GM18519 (cell line): ENCODE measurements around the gene ABTB2.

ENCODE experiments used
- ATAC-seq: cut with Tn5 transposase; IDR thresholded peaks from one replicate; pipeline ENCODE4 v1.9.1; 2021; ENCODE audit warnings: mild to moderate bottlenecking, moderate library complexity; ENCODE audit not compliant: unreplicated experiment, low FRiP score

Gene ABTB2

DNA sequence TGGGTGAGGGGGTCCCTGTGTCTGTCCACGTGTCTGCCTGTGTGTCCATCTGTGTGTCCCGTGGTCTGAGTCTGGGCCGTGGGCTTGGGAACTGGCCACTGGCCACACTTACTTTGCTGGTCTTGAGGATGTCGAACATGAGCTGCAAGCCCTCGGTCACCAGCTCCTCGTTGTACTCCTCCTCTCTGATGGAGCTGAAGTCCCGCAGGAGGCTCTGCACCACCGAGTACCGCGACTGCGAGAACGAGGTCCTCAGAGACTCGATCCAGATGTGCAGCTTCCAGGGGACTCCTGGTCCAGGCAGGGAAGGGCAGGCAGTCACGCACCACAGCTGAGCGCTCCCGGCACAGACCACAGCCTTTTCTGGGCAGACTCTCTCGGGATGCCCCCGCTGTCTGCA, 197.0 kb downstream of the ABTB2 start:
- no peak for ATAC-seq

DNA sequence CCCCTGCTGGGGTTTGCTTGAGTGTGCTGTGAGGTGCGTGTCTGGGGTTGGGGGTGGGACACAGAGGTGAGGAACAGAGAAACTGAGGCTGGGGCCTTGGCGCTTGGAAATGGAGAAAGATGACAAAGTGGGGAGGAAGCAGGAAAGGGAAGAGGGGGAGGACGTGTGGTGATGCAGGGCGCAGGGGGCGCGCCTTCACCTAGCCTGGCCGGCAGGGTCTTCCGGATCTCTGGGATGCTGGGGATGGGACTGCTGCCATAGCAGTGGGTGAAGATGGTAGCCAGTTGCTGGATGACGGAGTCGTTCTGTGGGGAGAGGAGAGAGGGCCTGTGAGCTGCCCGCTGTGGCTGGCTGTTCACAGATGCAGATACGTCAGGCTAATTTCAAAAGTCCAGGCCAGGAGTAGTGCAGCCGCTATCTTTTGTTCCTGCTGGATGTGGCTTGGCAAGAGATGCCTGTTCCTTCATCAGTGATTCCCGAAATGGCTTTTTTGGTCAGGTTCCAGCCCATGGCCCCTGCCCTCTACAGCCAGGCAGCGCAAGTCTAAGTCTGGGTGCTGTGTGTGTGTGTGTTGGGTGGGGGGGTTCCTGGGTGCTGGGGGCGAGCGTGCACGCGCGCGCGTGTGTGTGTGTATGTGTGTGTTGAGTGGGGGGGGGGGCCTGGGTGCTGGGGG, 197.6 kb downstream of the ABTB2 start:
- ATAC-seq: no peak

DNA sequence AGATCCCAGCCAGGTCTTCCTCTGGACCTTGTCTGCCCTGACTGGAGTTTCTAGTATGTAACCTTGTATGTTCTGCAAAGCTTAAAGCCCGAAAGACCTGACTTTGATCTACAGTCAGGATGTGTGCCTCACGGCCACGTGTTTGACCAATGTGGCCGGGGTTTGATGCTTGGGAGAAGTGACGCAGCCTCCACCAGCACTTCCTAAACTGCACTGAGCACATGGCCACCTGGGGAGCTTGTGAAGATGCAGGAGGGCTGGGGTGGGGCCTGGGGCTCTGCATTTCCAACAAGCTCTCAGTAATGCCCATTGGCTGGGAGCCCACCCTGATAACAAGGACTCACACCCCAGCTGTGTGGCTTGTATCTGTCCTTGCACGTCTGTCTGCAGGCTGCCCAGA, 199.1 kb downstream of the ABTB2 start:
- ATAC-seq: no peak

DNA sequence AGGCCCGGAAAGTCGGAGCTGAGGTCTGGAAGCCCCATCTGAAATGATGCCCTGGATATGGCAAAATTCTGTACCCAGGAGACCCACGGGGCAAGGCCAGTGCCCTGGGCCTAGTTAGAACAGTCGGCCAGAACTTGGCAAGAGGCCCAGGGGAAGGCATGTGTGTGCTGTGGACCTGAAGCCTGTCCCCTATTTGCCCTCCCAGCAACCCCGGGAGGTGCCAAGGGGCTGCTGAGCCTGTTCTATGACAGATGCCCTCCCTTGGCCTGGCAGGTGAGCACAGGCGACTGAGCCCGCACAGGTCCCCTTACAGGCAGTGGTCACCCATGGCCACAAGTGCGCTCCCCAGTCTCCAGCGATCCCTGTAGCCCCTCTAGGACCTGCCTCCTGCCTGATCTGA, 200.6 kb downstream of the ABTB2 start:
- ATAC-seq: no peak

DNA sequence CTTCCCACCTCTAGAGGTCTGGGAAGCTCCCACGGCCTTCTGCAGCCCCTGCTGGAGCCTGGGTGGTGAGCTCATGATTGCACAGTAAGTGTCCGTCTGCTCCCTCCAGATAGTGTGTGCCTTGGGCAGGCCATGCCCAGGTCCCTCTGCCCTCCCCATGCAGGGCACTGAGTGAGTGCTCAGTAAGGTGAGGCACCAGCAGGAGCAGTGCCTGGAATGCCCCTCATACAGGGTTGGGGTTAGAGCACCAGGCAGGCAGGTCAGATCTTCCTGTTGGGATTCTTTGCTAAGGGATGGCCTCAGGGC, 202.1 kb downstream of the ABTB2 start:
- no peak for ATAC-seq

DNA sequence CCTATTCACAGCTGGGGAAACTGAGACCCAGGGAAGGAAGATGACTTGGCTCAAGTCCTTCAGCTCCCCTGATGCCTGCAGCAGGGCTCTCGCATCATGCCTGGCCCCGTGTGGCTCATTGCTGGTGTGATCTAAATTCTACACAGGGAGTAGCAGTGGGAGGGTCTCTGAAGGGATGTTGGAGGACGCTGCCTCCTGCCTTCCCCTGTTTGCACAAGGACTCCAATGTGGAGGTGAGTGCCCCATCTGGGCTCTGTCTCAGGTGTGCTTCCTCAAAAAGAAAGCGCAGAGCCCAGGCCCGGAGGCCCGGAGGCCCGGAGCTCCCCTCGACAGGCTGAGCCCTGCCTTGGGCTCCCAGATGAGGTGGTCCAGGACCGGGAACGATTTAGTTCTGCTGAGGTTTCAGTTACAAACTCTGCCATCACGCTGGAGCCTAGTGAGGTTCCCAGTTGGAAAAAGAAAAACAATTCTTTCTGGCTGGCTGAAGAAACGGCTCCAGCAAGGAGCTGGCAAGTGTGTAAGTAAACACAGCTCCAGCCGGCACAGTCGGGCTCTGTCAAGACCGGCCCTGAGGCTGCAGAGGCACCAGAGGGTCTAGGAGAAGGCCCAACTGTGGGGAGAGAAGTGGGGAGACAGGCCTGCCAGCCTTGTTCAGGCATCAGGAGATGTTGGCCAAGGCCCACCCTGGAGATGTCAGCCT, 202.6 kb downstream of the ABTB2 start:
- ATAC-seq: no peak

DNA sequence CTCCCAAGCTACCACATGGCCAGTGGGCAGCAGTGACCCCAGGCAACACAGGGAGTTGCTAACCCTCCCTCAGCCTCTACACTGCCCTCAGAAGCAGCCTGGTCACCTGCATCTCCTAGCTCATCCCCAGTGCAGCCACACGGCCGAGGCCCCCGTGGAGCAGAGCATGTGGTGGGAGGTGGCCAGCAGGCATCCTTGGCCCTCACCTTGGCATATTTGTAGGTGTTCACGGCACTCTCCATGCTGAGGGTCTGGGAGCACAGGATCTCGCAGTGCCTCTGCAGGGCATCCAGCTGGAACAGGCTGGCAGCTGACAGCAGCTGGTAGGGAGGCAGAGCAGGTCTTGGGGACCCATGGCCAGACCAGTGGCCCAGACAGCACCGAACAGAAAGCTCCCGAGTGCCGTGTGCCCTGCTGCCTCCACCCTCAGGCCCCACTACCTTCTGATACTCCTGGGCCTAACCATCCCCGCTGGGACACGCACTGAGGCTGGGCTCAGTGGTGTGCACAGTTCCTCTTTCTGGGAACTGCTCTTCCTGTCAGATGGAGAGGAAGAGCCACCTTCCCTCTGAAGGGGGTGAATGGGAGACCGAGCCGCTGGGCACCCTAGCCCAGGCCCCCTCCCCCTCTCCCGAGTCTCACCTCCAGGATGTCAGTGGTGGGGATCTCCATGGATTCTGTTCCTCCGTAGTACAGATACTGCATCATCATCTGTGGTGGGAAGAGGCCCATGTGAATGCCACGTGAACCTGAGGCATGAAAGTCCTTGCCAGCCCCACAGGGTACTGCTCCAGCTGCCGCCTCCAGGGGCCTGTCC, 203.5 kb downstream of the ABTB2 start:
- no peak for ATAC-seq

DNA sequence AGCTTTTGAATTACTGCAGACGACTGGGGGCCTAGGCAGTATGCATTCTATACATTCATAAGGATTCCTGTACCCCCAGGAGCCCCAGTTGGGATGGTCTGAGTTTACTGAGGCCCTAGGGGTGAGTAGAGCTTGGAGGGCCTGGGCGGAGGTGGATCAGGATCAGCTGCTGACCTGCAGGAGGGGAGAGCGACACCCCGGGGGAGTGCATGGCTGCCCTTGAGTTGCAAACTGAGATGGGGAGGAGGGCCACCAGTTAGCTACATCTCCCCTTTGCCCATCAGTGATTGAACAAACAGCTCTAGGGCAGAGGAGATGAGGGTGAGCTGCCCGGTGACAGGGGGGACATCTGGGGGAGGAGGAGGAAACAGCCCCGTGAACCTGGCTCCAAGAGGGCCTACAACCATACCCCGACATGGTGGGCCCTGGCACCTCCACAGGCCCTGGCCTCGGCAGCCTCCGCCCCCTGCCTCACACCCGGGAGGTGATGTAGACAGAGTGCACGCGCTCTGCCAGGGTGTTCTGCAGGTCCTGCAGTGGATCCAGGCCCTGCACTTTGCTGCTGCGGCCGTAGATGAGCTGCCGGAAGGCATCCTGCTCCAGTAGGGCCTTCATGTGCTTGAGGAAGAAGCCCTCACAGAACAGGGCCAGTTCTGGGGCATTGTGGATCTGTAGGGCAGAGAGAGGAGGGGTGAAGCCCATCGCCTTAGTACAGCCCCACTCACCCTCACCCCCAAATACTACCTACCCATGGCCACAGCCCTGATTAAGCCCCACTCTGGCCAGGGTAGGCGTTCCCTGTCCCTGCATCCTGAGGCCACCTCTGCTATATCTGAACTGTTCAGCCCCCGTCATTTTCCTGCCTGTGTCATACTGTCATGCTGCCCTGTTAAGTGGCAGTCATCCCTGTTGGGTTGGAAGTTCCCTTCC, 205.6 kb downstream of the ABTB2 start:
- no peak for ATAC-seq

DNA sequence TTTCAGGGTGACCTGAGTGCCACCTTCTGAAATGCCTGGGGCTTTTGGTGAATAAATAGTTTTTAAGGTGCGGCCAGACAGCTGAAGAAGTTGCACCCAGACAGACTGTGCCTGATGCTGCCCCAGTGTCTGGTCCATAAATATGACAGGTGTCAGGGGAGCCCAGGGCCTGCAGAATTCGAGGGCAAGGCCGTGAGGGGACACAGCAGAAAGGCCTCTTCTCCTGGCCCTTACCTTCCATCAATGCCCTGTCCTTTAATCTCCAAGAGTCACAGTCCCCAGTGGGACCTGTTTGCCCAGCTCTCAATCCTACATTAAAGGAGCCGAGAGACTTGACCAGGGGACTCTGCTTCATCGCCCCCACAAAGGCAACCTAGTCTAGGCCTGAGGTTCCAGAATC, 206.6 kb downstream of the ABTB2 start:
- ATAC-seq: no peak

DNA sequence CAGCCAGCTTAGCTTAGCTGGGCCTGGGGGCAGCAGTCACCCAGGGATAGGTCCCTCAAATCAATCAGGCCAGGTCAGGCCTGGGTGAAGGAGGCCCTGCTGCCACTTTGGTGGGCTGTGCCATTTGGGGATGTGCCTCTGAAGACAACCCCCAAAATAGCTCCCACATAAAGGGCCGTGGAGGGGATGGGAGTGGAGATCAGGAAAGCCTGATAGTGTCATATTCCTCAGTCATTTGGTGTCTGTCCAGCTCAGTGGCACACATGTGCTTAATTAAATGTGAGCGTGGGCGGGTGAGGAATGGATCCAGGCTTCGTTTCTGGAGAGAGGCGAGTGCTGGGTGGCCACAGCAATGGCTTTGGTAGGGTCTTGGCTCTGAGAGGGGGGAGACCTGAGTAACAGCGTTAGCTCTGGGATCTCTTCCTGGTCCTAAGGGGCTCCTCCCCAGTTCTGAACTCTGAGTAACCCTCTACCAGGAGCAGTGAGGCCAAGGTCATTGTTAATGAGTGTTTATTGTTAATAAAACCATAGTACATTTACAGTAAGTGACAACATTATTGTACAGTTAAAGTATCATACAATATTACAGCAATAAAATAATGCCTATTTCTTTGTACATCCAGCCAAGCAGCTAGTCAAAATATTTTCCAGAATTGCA, 207.2 kb downstream of the ABTB2 start:
- ATAC-seq: no peak

DNA sequence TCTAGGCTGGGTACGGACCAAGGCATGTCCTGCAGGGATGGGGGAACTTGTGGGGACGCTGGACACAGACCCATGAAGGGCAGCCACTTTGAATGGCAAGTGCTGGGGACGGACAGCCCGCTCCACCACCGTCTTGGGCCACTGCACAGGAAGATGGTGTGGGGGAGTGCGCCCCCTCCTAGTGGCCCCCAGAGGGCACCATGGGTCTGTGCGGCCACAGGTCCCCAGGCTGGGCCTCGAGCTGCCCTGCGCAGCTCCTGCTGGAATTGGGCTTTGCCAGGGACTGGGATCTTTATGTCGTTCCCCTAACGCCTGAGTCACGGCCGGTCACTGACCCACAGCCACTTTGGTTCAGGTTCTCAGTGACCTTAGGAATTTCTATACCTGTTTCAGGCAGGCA, 208.0 kb downstream of the ABTB2 start:
- no peak for ATAC-seq

DNA sequence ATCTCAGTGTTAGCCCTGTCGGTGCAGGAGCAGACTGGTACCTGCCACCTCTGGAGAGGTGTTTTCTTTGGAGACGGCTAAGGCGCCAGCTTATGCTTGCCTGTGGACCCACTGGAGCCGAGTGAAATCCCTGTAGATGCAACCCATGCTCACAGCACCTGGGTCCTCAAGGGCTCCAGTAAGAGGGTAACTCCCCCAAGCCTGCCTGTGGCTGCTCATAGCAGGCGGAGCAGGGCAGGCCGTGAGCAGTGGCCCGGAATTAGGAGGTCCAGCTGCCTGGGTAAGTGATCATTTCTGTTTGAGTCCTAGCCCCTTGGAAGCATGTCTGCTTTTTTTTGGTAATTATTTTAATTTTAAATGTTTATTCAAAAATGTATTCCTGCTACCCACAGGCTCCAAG, 208.5 kb downstream of the ABTB2 start:
- ATAC-seq: no peak

DNA sequence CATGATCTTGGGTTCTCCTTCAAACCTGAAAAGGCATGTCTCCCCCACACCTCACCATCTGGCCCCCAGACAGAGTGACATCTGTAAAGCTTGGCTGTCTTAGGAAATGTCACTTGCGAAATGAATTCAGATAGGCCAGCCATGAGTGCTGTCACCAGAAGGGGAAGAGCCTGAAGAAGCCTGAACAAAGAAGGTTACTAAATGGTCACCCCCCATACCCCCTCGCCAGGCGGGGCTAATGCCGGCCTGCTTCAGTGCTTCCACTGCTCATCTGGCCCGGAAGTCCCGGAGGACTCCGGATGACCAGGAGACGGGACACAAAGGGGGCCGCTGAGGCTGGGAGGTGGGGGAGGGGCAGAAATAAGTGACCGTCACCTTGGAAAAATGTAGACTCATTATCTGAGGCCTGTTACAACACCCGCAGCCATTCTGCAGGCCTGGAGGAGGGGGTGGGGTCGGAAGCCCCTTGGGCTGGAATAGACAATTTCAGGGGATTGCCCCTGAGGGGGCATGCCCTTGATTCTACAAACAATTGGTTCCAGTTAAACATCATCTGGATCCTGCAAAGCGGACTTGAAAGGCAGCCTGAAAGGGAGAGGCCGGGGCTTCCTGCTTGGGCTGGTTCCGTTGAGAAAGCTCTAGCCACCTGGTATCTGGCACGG, 209.2 kb downstream of the ABTB2 start:
- no peak for ATAC-seq

DNA sequence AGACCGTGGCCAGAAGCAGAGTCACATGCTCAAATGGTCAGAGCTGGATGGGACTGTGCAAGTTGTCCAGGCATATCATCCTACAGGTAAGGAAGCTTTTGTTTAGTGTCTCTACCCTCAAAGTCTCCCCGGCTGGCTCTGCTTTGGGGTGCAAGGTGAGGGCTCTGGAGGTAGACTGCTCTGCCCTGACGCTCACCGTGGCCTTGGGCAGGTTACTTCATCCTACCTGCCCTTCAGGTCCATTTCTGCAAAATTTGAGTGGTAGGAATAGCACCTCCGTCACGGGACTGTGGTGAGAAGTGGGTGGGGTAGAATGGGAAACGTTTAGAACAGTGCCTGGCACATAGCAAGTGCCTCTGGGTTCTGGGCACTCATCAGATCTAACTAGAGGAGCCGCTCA, 210.2 kb downstream of the ABTB2 start:
- no peak for ATAC-seq

DNA sequence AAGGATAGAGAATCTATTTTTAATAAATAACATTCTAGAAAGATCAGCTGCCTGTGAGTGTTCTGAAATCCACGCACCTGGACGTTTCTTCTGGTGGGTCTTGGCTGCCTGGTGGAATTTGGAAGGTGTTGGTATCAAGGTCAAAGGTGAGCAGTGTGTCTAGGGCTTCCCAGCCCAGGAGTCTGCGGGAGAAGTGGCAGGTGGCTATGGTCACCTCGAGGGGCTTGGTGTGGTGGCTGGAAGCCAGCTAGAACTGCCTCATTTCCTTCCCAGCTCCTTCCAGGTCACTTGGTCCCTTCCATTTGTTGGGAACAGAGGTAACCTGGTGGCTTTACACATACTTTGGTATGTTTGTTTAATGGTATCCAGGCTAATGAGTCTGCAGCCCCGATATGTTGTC, 210.9 kb downstream of the ABTB2 start:
- ATAC-seq: no peak

DNA sequence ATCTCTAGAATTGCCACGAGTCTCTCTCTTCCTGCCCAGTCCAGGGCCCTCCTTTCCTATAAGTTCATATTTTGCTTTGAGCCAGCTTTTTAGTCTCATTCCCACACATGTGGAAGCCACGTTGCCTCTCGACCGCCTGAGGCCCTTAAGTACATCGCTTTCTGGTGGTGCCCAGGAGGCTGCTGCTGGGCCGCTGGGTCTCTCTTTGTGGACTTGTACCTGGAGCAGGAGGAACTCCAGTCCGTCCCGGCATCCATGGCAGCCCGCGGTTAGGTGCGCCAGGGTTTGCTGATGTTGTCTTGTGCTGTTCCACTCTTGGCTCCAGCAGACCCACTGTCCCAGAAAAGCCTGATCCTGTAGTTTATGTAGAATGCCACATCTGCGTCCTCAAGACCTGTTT, 211.4 kb downstream of the ABTB2 start:
- ATAC-seq: no peak

DNA sequence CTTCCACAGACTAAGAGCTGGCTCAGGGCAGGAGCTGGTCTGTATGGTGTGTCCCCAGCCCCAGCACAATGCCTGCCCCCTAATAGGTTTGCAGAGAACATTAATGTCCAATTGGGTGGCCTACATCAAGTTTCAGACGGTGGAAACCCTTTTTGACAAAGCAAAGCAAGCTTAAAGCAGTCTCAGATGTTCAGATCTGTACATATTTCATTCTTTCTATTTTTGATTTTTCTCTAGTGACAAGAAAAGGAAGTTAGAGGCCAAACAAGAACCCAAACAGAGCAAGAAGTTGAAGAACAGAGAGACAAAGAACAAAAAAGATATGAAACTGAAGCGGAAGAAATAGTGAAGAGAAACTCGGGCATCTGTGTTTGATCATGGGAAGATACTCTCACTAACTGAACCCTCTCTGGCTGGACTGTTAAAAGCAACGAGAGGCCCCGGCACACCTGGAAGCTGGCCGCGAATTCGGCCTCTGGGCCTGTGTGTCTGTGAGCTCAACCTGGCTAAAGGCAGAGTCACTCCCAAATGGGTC, 211.9 kb downstream of the ABTB2 start:
- ATAC-seq: no peak

DNA sequence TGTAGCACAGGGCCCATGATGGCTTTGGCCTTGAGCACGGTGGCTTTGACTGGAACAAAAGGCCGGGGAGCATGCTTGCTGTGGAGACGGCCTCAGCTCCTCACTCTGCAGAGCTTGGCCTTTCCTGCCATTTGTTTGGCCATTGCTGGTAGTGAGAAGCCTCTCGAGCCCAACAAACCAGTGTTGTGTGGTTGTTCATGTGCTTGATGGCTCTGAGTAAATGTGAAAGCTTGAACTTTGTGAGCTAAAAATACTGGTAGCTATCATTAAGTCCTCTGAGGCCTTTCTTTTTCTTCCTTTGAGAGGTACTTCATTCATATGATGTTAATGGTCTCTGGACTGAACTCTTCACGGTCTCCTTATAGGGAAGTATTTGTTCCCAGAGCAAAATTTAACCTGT, 212.7 kb downstream of the ABTB2 start:
- ATAC-seq: peak; percentile 41

DNA sequence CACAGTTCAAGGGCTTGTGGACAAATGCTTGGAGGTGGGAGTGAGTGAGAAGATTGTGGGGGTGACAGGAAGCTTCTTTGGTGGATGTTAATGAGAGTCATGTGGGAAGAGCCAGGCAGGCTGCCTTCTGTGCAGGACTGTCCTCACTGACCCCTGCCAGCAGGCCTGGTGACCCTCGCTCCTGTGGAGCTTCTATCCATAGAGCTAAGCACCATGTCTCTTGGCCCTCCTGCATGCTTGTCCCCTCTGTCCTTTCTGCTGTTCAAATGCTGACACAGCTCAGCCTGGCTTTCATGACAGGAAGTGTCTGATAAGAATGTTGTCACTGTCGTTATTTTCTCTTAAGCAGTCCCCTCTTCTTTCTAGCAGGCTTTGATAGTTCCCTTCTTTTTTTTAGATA, 214.8 kb downstream of the ABTB2 start:
- ATAC-seq: no peak
